ENCODE data around the gene CHRNB4. TPM values are rescaled to one million over a fixed set of nuclear protein-coding genes. Genes with fewer than 3 reads are reported as not detected.

Gene CHRNB4
- polyA plus RNA-seq, 2 of the 4 experiments (the other 2 are of a cell fraction), result 0.53 to 3.2 TPM

DNA sequence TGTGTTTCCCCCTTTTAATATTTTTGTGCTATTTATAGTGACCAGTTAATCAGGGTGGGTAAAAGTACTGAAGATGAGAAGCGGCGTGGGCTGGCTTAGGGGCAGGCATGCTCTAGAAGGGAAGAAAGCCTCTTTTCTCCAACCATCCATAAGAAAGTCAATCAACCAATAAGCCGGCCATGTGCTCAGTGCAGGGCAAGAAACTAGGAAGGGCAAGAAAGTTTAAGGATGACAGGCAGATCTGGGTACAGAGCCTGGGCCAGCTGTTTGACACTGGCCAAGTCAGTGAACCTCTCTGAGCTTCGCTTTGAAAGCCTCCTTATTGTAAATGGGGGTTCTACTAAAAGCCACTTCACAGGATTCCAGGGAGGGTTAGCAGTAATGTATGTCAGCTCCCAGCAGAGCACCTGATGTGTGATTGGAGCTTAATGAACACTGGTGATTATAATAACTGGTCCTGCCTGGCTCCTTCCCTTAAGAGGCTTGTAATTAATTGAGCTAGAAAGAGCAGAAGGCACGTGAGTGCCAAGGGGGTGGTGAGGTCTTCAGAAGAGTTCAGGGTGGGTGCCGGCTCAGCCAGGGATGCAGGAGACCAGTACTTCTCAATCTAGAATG, 14.5 kb downstream of the CHRNB4 start:
- ATAC-seq, result no peak
- TF ChIP-seq, protein P1, sequence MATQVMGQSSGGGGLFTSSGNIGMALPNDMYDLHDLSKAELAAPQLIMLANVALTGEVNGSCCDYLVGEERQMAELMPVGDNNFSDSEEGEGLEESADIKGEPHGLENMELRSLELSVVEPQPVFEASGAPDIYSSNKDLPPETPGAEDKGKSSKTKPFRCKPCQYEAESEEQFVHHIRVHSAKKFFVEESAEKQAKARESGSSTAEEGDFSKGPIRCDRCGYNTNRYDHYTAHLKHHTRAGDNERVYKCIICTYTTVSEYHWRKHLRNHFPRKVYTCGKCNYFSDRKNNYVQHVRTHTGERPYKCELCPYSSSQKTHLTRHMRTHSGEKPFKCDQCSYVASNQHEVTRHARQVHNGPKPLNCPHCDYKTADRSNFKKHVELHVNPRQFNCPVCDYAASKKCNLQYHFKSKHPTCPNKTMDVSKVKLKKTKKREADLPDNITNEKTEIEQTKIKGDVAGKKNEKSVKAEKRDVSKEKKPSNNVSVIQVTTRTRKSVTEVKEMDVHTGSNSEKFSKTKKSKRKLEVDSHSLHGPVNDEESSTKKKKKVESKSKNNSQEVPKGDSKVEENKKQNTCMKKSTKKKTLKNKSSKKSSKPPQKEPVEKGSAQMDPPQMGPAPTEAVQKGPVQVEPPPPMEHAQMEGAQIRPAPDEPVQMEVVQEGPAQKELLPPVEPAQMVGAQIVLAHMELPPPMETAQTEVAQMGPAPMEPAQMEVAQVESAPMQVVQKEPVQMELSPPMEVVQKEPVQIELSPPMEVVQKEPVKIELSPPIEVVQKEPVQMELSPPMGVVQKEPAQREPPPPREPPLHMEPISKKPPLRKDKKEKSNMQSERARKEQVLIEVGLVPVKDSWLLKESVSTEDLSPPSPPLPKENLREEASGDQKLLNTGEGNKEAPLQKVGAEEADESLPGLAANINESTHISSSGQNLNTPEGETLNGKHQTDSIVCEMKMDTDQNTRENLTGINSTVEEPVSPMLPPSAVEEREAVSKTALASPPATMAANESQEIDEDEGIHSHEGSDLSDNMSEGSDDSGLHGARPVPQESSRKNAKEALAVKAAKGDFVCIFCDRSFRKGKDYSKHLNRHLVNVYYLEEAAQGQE (IDR thresholded peaks at IDR 0.05), result no peak
- H3K4me2 ChIP-seq, result no peak overlapping the region
- ChIA-PET POLR2A (no interaction called here), CTCF (interaction anchor here (1.1 to 19.2 kb wide), 6 partner anchors 9 to 318 kb away, joined by 3 to 256 read pairs (median 6); partner anchors contain the start of gene CHRNB4)
- H3K4me3 ChIP-seq, result no peak overlapping the region
- no peak for DNase-seq (ENCODE audit: low read depth in 1 of 2, low spot score in 1 of 2)
- no peak overlapping the region for H3K27ac ChIP-seq
- FAIRE-seq, result no peak
- H3K4me1 ChIP-seq, result no peaks in the 10 kb centered on the region
- no peaks in the 10 kb centered on the region for H3K9me3 ChIP-seq
- 65% methylated on average over 6 of the region's 6 CpGs for WGBS (ENCODE audit: missing lambda C conversion rate)

DNA sequence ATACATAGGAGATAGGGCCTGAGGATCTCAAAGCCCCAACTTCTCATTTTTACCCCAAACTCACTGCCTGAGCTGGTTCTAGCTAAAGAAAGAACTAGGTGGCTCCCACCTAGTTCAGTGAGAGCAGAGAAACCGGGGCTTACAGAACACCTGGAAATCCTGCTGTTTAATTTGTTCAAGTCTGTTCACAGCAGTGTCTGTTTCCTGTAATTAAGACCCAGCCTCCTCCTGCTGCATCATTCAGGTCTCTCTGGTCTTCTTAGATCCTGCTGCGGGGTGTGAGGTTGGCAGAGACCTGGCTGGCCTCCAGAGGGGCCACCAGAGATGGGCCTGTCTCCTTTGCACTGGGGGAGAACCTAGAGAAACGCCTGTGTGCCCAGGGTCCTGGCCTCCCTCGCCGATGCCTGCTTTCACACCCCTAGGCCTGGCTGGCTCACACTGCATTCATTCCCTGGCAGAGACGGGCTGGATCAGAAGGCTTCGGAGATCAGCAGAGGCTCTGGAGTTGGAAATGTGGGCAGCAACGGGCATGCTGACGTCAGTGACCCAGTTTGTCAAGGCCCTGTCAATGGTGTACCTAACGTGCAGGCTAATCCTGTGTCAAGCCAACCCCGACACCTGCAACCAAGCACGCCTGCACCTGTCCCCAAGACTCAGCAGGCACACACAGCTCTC, 15.3 kb downstream of the CHRNB4 start:
- no peak overlapping the region for H3K27ac ChIP-seq

DNA sequence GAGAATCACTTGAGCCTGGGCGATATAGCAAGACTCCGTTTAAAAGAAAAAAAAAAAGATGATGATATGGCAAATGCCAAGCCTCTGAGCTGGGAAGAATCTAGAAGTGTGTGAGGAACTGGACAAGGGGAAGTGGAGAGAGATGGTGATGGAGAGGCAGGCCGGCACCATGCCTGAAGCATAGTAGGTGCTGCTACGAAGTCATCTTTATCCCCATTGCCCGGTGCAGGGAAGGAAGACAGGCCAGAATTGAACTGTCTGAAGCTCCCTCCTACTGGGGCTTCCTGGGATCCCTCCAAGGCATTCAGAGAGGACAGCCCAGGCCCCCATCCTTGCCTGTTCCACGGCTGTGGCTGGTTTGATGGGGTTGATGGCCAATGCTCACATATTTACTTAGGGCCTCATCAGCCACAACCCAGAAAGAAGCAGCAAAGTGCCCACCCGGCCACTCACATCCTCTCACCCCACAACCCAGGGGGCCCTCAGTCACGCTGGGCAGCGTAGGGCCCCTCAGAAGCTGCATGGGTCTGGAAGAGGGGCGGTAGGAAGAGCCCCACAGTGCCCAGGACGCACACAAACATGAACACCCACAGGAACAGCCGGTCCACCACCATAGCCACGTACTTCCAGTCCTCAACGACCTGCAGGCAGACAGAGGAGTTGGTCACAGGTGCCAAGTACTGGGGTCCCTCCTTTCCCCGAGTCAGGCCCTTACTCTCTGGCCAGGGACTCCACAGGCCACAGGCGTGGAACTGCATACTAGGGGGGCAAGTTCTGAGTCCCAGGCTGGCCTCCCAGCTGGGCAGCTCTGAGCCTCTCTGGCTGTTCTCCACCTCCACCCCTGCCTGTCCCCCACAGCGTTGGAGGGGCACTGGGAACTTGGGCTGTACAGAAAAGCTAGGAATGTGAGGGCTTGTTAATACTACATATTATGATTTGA, 16.1 kb downstream of the CHRNB4 start:
- ChIA-PET POLR2A (no interaction called here), CTCF (interaction anchor here (1.2 to 19.2 kb wide), 4 partner anchors 11 to 126 kb away, joined by 3 to 256 read pairs (median 120); partner anchors contain the start of gene CHRNB4)
- no peak for ATAC-seq
- TF ChIP-seq KDM1A (IDR thresholded peaks at IDR 0.05; ENCODE audit: low read depth) (no peak), ZC3H11A (IDR thresholded peaks at IDR 0.05) (no peak), SREBF2 (IDR thresholded peaks at IDR 0.05) (no peak), POLR2AphosphoS2 (conservative IDR thresholded peaks at IDR 0.05; ENCODE audit: low read length) (no peak), TFCP2L1 (CRISPR knock-in tag; IDR thresholded peaks at IDR 0.05) (no peak), RFX5 (IDR thresholded peaks at IDR 0.05) (no peak), MYC (IDR thresholded peaks at IDR 0.05; ENCODE audit: borderline replicate concordance, low read length) (no peak), ZSCAN20 (CRISPR knock-in tag; IDR thresholded peaks at IDR 0.05) (no peak), NFE2L2 (conservative IDR thresholded peaks at IDR 0.05; ENCODE audit: low read length) (no peak), GATA3 (IDR thresholded peaks at IDR 0.05; ENCODE audit: borderline replicate concordance) (no peak)
- TF ChIP-seq, protein P2, sequence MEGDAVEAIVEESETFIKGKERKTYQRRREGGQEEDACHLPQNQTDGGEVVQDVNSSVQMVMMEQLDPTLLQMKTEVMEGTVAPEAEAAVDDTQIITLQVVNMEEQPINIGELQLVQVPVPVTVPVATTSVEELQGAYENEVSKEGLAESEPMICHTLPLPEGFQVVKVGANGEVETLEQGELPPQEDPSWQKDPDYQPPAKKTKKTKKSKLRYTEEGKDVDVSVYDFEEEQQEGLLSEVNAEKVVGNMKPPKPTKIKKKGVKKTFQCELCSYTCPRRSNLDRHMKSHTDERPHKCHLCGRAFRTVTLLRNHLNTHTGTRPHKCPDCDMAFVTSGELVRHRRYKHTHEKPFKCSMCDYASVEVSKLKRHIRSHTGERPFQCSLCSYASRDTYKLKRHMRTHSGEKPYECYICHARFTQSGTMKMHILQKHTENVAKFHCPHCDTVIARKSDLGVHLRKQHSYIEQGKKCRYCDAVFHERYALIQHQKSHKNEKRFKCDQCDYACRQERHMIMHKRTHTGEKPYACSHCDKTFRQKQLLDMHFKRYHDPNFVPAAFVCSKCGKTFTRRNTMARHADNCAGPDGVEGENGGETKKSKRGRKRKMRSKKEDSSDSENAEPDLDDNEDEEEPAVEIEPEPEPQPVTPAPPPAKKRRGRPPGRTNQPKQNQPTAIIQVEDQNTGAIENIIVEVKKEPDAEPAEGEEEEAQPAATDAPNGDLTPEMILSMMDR (IDR thresholded peaks at IDR 0.05), result no peak

More for the DNA sequence above, 15.3 kb downstream of the CHRNB4 start:
- POLR2A ChIA-PET, result no interaction called here
- Histone ChIP-seq H3K4me1 (0 out of 3 replicates have a peak, but pooled peaks cover 3% of the 10 kb centered on the region), H3K4me2 (no peak overlapping the region), H3K9me3 (no peaks in the 10 kb centered on the region), H3K4me3 (no peak overlapping the region)
- CTCF ChIA-PET, result interaction anchor here (1.2 to 19.2 kb wide), 4 partner anchors 10 to 126 kb away, joined by 6 to 256 read pairs (median 120); partner anchors contain the start of gene CHRNB4
- ATAC-seq, result peak in 1 of 2 experiments; percentile 7; a peak in 1 of 6 replicates
- 52% methylated on average over 12 of the region's 12 CpGs for WGBS (ENCODE audit: missing lambda C conversion rate)
- no peak for DNase-seq (ENCODE audit: low read depth in 1 of 2, low spot score in 1 of 2)
- no peak for FAIRE-seq
- TF ChIP-seq HEYL (CRISPR knock-in tag; IDR thresholded peaks at IDR 0.05), result no peak
- TF ChIP-seq CEBPB (IDR thresholded peaks at IDR 0.05), result no peak
- no peak for TF ChIP-seq EHF (CRISPR knock-in tag; IDR thresholded peaks at IDR 0.05)
- no peak for TF ChIP-seq HES2 (IDR thresholded peaks at IDR 0.05)
- TF ChIP-seq GATA3 (IDR thresholded peaks at IDR 0.05; ENCODE audit: borderline replicate concordance), result no peak
- no peak for TF ChIP-seq RCOR1 (IDR thresholded peaks at IDR 0.05; ENCODE audit: low read depth, low read length)
- no peak for TF ChIP-seq RNF2 (IDR thresholded peaks at IDR 0.05; ENCODE audit: borderline replicate concordance, low read depth)
- TF ChIP-seq BHLHE40 (IDR thresholded peaks at IDR 0.05; ENCODE audit: low read depth, low read length), result no peak
- TF ChIP-seq RFX5 (IDR thresholded peaks at IDR 0.05), result no peak
- no peak for TF ChIP-seq ZC3H11A (IDR thresholded peaks at IDR 0.05)
- TF ChIP-seq HOXB13 (CRISPR knock-in tag; IDR thresholded peaks at IDR 0.05; ENCODE audit: low read depth), result no peak
- no peak for TF ChIP-seq NR3C1 (IDR thresholded peaks at IDR 0.05)
- TF ChIP-seq, protein P3, sequence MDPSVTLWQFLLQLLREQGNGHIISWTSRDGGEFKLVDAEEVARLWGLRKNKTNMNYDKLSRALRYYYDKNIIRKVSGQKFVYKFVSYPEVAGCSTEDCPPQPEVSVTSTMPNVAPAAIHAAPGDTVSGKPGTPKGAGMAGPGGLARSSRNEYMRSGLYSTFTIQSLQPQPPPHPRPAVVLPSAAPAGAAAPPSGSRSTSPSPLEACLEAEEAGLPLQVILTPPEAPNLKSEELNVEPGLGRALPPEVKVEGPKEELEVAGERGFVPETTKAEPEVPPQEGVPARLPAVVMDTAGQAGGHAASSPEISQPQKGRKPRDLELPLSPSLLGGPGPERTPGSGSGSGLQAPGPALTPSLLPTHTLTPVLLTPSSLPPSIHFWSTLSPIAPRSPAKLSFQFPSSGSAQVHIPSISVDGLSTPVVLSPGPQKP (IDR thresholded peaks at IDR 0.05; ENCODE audit: low read depth, low read length), result no peak
- TF ChIP-seq, protein P4, sequence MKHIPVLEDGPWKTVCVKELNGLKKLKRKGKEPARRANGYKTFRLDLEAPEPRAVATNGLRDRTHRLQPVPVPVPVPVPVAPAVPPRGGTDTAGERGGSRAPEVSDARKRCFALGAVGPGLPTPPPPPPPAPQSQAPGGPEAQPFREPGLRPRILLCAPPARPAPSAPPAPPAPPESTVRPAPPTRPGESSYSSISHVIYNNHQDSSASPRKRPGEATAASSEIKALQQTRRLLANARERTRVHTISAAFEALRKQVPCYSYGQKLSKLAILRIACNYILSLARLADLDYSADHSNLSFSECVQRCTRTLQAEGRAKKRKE (CRISPR knock-in tag; IDR thresholded peaks at IDR 0.05; ENCODE audit: low read depth), result no peak

More for the DNA sequence above, 16.1 kb downstream of the CHRNB4 start:
- no peak for FAIRE-seq
- Histone ChIP-seq H3K4me3 (no peak overlapping the region), H3K9me3 (no peaks in the 10 kb centered on the region), H3K27ac (no peak overlapping the region), H3K4me2 (no peak overlapping the region), H3K4me1 (peaks cover 6% of the 10 kb centered on the region; the same call in 1 of the 3 replicates)
- DNase-seq (ENCODE audit: low read depth in 1 of 2, low spot score in 1 of 2), result no peak
- WGBS (ENCODE audit: missing lambda C conversion rate), result 64% methylated on average over 17 of the region's 17 CpGs
